Adrenal gland (tissue), 12 donors: ENCODE measurements around the gene KDM7A. TPM values are rescaled to one million over a fixed set of nuclear protein-coding genes. Genes with fewer than 3 reads are reported as not detected.

ENCODE experiments used
- DNase-seq, 7 donors: peaks; one replicate each; pipeline ENCODE4 v3.0.0-alpha.2; 2019 to 2020
- H3K27ac ChIP-seq, 5 donors: fragments of 200-600 bp; sonication (generic) in 4 of 5; 1 replicate in 3 of 5; 2 replicates in 2 of 5; pipeline versions ENCODE4 v1.5.1 to v1.8.0; 2016 to 2020; ENCODE audit warnings: mild to moderate bottlenecking in 1 of 5
- H3K27me3 ChIP-seq: fragments of 200-600 bp; 2 replicates; pipeline ENCODE4 v1.8.0; 2021
- H3K36me3 ChIP-seq, 2 donors: fragments of 200-600 bp; replicated peaks in 1 of 2; 1 replicate in 1 of 2; 2 replicates in 1 of 2; pipeline versions ENCODE4 v1.5.1 to v1.8.0; 2018 to 2022
- H3K4me1 ChIP-seq, 2 donors: fragments of 200-600 bp; replicated peaks in 1 of 2; 1 replicate in 1 of 2; 2 replicates in 1 of 2; pipeline versions ENCODE4 v1.5.1 to v1.8.0; 2018 to 2021
- H3K4me3 ChIP-seq, 4 donors: fragments of 200-600 bp; sonication (generic) in 3 of 4; one replicate each; pipeline ENCODE4 v1.5.1; 2016 to 2018
- H3K9me3 ChIP-seq, 3 donors: fragments of 200-600 bp; sonication (generic) in 1 of 3; replicated peaks in 1 of 3; 1 replicate in 2 of 3; 2 replicates in 1 of 3; pipeline versions ENCODE4 v1.5.1 to v1.8.0; 2016 to 2021
- POLR2A ChIP-seq, 2 donors: fragments of 450-650 bp; IDR thresholded peaks; one replicate each; pipeline ENCODE4 v1.6.1; 2017; ENCODE audit warnings: antibody characterized with exemption in 2 of 2, mild to moderate bottlenecking in 2 of 2, moderate library complexity in 1 of 2
- WGBS, 4 donors: extraction: QIAGEN DNeasy Blood & Tissue Kit in 2 of 4; methylation state at CpG; one replicate each; pipeline versions ENCODE4 v1.1.5 to v1.1.7; 2013 to 2017; 5-methylcytosine and 5-hydroxymethylcytosine counted together
- intact Hi-C, 2 donors: fragments of 100-400 bp; cut with DNase I; formaldehyde crosslinking; loops; one replicate each; pipeline versions ENCODE4 v1.14.1 to v1.15.0; 2022 to 2023
- polyA plus RNA-seq, 3 donors: library from polyadenylated mRNA; stranded (reverse); fragments of 200-250 nt in 2 of 3; fragments of 350-450 nt in 1 of 3; fragmentation: Illumina TruSeq in 1 of 3; extraction: RNeasy Lipid Tissue Mini Kit (QIAGEN cat#74804) in 1 of 3; gene quantifications; one replicate each; pipeline ENCODE4 v1.2.3, GENCODE V29; 2013 to 2014
- total RNA-seq, 9 donors: library from RNA; depleted of rRNA in 4 of 9; stranded (reverse); fragments of >200 nt in 4 of 9; fragments of 120-200 nt in 1 of 9; fragmentation: NEBNext Ultra II Directional in 1 of 9; extraction: Animal tissue kit (Norgen Biotek cat#: 25700) in 1 of 9; gene quantifications; one replicate each; pipeline versions ENCODE4 v1.1.0 to v1.2.4, GENCODE V29; 2013 to 2023
- TF ChIP-seq, protein P1 (sequence below), 6 experiments: fragments of 450-650 bp in 4 of 6; fragments of 200-600 bp in 2 of 6; sonication (generic) in 1 of 6; IDR thresholded peaks; 1 replicate in 5 of 6; 2 replicates in 1 of 6; pipeline versions ENCODE4 v1.5.1 to v1.8.0; 2016 to 2021; ENCODE audit warnings: antibody characterized with exemption in 6 of 6, mild to moderate bottlenecking in 2 of 6, moderate library complexity in 1 of 6
- donor health status: healthy with polysubstance abuse.
- donor health status: Bipolar disorder and iron deficiency.
- donor health status: DM: yes; HTN: yes; CAD: no.
- donor health status: DM: no; HTN: no; CAD: no.
- donor health status: DM: no; HTN: no; CAD: no.
- donor health status: DM: yes; HTN: yes; CAD: no.

The KDM7A gene
- total and polyA plus RNA-seq, 12 donors, result 1.4 to 10.5 (median 4.7) TPM

- Histone ChIP-seq H3K9me3 (no peaks in the 10 kb centered on the region), H3K27ac (no peak overlapping the region), H3K36me3 (no peaks in the 10 kb centered on the region), H3K4me1 (no peaks in the 10 kb centered on the region), H3K27me3 (no peaks in the 10 kb centered on the region), H3K4me3 (no peak overlapping the region)
- intact Hi-C loops, result no loop called here
- DNase-seq, result no peak
- TF ChIP-seq, protein P1, sequence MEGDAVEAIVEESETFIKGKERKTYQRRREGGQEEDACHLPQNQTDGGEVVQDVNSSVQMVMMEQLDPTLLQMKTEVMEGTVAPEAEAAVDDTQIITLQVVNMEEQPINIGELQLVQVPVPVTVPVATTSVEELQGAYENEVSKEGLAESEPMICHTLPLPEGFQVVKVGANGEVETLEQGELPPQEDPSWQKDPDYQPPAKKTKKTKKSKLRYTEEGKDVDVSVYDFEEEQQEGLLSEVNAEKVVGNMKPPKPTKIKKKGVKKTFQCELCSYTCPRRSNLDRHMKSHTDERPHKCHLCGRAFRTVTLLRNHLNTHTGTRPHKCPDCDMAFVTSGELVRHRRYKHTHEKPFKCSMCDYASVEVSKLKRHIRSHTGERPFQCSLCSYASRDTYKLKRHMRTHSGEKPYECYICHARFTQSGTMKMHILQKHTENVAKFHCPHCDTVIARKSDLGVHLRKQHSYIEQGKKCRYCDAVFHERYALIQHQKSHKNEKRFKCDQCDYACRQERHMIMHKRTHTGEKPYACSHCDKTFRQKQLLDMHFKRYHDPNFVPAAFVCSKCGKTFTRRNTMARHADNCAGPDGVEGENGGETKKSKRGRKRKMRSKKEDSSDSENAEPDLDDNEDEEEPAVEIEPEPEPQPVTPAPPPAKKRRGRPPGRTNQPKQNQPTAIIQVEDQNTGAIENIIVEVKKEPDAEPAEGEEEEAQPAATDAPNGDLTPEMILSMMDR (IDR thresholded peaks at IDR 0.05), result no peak
- no peak for TF ChIP-seq POLR2A (IDR thresholded peaks at IDR 0.05)
- WGBS, 4 donors, result 80 to 84% (median 82%) methylated on average over 9 of the region's 9 CpGs
Observed at GRCh38 chr7:140197218-140197890, 20.6 kb upstream of the KDM7A start.

- H3K27ac ChIP-seq, result no peak overlapping the region
- H3K9me3 ChIP-seq, result no peaks in the 10 kb centered on the region
- H3K27me3 ChIP-seq, result no peaks in the 10 kb centered on the region
- DNase-seq, result peak in 6 of 7 donors; percentile 16 to 61 (median 27)
- WGBS, 4 donors, result 70 to 82% (median 73%) methylated on average over 7 to 10 of the region's 10 CpGs
- H3K36me3 ChIP-seq, result no peaks in the 10 kb centered on the region
- H3K4me3 ChIP-seq, result no peak overlapping the region
- TF ChIP-seq POLR2A (IDR thresholded peaks at IDR 0.05), result no peak
- TF ChIP-seq, protein P1 (IDR thresholded peaks at IDR 0.05), result no peak
- intact Hi-C loops, result no loop called here
- H3K4me1 ChIP-seq, result no peaks in the 10 kb centered on the region
Observed at GRCh38 chr7:140196361-140197217, 19.8 kb upstream of the KDM7A start.

DNA sequence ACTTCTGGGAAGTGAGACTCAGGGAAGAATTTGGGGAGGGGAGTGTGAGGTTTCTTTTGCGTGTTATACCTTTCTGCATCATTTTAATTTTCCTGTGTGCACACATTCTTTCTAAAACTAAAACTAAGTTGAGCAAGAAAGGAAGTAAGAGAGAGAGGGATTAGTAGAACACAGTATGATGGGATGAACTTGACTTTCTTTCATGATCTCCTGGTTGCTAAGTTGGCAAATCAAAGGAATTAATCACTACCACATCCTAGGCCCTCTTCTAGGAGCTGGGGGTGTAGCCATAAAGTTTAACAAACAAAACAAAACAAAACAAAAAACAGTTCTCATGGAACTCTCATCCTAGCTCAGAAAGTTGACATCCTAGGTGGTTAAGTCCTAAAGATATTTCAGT lies 19.1 kb upstream of the KDM7A start:
- 78 to 81% (median 79%) methylated on average over 1 of the region's 1 CpG for WGBS, 4 donors
- H3K4me3 ChIP-seq, result no peak overlapping the region
- DNase-seq, result no peak
- H3K27ac ChIP-seq, result no peak overlapping the region
- TF ChIP-seq, protein P1 (IDR thresholded peaks at IDR 0.05), result no peak
- no peak for TF ChIP-seq POLR2A (IDR thresholded peaks at IDR 0.05)
- H3K4me1 ChIP-seq, result no peaks in the 10 kb centered on the region
- intact Hi-C loops, result no loop called here
- H3K9me3 ChIP-seq, result no peaks in the 10 kb centered on the region
- H3K36me3 ChIP-seq, result no peaks in the 10 kb centered on the region
- H3K27me3 ChIP-seq, result no peaks in the 10 kb centered on the region

DNA sequence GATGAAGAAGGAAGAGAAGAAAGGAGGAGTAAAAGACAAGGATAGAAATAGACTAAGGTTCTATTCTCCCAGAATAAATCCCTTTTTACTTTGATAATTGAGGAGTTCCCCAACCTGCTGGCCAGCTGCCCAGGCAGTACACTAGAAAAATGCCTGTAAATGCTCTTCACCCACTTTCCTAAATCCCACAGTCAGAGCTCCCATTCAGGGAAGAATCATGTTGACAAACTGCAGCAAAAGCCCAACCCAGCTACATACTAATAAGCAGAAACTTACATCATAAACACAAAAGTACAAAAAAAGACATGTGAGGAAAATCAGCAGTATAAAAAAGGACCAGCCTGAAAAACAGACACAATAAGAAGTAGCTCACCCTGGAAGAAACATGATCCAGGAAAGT lies 15.8 kb upstream of the KDM7A start:
- no peak overlapping the region for H3K4me3 ChIP-seq
- no peak overlapping the region for H3K27ac ChIP-seq
- H3K9me3 ChIP-seq, result no peaks in the 10 kb centered on the region
- intact Hi-C loops, result no loop called here
- no peak for TF ChIP-seq POLR2A (IDR thresholded peaks at IDR 0.05)
- TF ChIP-seq, protein P1 (IDR thresholded peaks at IDR 0.05), result no peak
- no peaks in the 10 kb centered on the region for H3K27me3 ChIP-seq
- no peaks in the 10 kb centered on the region for H3K4me1 ChIP-seq
- DNase-seq, result no peak
- no peaks in the 10 kb centered on the region for H3K36me3 ChIP-seq
